HG02588 (cell line): ENCODE measurements around the gene SPZ1.
"Not testable (repeated sequence)": the region's sequence is repeated elsewhere in the genome, so short reads cannot be mapped to it uniquely, and the experiment has no call there.

Experiments
- ATAC-seq: cut with Tn5 transposase; IDR thresholded peaks from one replicate; pipeline ENCODE4 v1.9.1; 2021; ENCODE audit warnings: mild to moderate bottlenecking, moderate library complexity; ENCODE audit not compliant: unreplicated experiment

Gene SPZ1, protein sequence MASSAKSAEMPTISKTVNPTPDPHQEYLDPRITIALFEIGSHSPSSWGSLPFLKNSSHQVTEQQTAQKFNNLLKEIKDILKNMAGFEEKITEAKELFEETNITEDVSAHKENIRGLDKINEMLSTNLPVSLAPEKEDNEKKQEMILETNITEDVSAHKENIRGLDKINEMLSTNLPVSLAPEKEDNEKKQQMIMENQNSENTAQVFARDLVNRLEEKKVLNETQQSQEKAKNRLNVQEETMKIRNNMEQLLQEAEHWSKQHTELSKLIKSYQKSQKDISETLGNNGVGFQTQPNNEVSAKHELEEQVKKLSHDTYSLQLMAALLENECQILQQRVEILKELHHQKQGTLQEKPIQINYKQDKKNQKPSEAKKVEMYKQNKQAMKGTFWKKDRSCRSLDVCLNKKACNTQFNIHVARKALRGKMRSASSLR

DNA sequence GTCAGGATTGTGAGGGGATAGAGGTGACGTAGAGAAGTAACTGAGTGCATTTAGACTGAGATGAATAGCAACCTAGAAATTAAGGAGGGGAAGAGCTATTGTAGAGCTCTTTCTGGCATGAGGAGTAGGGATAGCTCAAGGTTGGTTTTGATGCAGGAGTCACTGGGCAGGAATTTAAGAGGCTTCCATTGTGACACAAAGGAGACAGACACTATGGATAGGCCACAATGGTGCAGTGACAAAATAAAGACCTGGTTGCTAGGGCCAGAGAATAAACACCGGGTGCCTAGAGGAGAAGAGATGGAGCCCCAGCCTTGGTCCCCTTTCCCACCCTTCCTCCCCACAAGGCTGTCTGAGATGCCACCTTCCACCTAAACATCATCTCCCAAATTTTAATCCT lies at the start of gene SPZ1:
Gene SPZ1, plus strand, starts transcription at position 301 of the 400 bp plus-strand sequence. CDS start 214 bp downstream, outside the sequence.
- ATAC-seq, result no peak

DNA sequence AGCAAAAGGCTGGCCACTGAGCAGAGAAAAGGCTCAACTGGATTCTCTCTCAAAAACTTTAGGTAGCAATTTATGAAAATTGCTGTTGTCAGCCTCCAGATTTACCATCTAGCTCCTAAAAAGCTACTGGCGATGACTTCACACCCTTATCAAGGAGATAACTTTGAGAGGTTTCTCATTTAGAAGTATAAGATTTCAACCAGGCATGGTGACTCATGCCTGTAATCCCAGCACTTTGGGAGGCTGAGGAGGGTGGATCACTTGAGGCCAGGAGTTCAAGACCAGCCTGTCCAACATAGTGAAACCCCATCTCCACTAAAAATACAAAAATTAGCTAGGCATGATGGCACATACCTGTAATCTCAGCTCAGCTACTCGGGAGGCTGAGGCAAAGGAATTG lies 49.3 kb upstream of the SPZ1 start:
- not testable (repeated sequence) for ATAC-seq

DNA sequence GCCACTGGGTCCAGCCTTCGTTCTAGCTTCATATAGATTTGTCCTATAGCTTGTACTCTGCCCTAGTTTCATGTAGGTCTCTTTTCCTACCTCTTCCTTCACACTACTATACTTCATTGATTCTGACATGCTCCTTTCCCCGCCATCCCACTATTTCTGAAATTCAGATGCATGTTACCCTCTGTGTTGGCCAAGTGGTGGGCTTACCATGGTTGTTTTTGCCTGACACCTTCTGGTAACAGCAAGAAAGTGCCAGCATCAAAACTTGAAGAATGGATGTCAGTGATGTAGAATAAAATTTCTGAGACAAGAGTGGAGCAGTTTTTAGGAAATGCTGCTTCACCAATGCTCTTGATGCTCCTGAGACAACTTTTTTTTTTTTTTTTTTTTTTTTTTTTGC lies 44.5 kb upstream of the SPZ1 start:
- no peak for ATAC-seq

DNA sequence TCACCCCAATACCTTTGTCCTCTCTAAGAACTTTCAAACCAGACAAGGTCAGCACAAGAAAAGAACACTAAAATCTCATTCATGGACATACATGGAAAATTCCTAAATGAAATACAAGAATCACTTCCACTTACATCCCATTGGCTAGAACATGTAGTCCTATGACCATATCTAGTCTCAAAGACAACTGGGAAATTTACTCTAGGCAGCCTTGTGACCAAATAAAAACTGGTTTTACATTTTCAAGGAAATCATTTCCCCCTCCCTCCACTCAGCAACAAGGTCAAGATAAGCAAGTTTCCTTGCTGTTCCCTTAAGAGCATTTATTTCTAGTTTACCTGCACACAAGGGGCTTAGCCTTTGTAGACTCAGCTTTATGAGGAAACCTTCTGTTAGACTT lies 43.6 kb upstream of the SPZ1 start:
- no peak for ATAC-seq

DNA sequence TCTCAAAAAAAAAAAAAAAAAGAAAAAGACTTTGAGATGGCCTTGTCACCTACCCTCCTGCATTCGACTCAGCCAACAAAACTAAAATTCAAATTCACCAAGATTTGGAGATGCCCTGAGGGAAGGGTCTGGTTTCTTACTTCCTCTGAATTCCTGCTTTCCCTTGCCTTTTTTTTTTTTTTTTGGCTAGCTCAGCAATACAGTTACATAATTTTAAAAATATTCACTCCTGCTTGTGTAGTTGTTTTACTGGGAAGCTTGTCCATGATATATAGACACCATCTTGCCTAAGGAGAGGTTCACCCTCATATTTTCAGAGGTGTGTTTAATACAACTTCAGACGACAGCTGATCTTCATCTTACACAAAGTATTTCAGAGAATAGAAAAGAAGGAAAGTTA lies 42.6 kb upstream of the SPZ1 start:
- no peak for ATAC-seq

DNA sequence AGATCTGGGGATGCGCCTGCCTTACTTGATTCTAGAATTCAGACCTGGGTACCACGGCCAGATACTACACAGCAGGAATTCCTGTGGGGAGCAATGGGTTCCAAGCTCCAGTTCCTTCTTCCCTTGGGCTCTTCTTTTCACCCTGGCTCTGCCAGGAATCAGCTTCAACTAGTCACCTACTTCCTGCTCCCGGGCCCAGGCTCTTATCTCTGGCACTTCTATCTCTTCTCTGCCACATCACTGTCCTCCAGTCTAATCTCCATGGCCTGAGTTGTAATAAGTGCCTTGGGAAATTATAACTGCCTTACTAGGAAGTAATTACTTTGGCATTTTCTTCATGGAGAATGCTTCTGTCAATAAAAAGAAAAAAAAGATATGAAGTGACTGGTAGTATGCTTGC lies 37.7 kb upstream of the SPZ1 start:
- no peak for ATAC-seq

DNA sequence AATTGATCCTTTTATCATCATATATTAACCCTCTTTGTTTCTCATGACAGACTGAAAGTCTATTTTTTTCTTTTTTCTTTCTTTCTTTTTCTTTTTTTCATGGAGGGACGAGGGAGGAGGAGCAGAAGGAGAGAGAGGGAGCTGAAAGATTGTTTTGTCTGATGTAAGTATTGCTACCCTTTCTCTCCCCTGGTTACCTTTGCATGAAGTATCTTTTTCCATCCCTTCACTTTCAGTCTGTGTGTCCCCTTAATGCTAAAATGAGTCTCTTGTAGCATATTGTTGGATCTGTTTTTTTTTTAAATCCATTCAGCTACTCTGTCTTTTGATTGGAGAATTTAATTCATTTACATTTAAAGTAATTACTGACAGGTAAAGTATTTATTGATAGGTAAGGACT lies 36.4 kb upstream of the SPZ1 start:
- ATAC-seq, result no peak

DNA sequence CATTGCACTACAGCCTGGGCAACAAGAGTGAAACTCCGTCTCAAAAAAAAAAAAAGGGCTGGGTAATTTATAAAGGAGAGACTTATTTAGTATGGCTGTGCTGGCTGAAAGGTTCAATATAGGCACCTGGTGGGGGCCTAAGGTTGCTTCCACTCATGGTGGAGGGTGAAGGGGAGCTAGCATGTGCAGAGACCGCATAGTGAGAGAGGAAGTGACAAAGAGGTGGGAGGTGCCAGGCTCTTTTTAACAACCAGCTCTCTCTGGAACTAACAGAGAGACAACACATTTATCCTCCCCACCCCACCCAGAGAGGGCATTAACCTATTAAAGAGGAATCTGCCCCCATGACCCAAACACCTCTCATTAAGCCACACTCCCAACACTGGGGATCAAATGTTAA lies 35.1 kb upstream of the SPZ1 start:
- ATAC-seq, result no peak

DNA sequence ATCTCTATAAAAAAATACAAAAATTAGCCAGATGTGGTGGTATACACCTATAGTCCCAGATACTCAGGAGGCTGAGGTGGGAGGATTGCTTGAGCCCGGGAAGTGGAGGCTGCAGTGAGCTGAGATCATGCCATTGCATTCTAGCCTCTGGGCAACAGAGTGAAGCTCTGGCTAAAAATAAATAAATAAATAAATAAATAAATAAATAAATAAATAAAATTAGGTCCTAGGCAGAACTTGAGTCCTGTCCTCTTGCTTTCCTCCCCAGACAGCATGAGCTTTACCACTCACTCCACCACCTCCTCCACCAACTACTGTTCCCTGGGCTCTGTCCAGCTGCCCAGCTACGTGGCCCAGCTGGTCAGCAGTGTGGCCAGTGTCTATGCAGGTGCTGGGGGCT lies 31.6 kb upstream of the SPZ1 start:
- no peak for ATAC-seq

DNA sequence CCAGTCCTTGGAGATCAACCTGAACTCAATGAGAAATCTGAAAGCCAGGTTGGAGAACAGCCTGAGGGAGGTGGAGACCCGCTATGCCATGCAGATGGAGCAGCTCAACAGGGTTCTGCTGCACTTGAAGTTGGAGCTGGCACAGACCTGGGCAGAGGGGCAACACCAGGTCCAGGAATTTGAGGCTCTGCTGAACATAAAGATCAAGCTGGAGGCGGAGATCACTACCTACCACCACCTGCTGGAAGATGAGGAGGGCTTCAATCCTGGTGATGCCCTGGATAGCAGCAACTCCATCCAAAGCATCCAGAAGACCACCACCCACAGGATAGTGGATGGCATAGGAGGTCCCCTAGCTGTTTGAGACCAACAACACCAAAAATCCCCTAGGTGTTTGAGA lies 30.5 kb upstream of the SPZ1 start:
- no peak for ATAC-seq

DNA sequence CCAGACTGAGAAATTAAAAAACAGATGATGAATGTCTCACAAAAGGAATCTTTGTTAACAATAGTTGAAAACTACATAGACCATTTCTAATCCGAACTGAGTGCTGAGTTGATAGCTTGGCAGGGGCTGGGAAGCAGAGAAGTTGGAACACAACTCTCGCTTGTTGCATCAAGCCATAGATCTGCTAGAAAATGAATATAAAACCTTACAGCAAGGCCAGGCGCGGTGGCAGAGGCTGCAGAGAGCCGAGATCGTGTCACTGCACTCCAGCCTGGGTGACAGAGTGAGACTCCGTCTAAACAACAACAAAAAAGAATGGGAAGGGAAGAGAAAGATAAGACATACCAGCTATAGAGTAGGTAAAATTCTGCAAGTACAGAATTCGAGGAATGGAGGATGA lies 28.0 kb upstream of the SPZ1 start:
- ATAC-seq, result no peak

DNA sequence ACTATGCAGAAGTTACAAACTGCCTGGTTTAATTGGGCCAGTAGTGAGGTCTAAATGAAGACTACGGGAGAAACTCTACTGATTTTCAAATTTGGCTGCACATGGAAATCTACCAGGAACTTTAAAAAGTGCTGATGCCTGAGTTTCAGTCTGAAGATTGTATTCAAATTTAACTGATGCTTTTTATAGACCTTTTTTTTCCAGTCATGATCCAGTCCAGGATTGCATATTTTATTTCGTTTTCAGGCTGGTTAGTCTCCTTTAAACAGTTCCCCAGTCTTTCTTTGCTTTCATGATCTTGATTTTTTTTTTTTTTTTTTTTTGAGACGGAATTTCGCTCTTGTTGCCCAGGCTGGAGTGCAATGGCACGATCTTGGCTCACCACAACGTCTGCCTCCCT lies 23.7 kb upstream of the SPZ1 start:
- no peak for ATAC-seq

DNA sequence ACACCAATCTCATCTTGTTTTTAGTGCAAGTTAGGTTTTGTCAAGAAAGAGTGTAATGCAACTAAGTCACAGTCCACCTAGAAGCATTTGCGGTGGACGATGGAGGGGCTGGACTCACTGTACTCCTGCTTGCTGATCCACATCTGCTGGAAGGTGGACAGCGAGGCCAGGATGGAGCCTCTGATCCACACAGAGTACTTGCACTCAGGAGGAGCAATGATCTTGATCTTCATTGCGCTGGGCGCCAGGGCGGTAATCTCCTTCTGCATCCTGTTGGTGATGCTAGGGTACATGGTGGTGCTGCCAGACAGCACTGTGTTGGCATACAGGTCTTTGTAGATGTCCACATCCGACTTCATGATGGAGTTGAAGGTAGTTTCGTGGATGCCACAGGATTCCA lies 20.2 kb upstream of the SPZ1 start:
- ATAC-seq, result no peak

DNA sequence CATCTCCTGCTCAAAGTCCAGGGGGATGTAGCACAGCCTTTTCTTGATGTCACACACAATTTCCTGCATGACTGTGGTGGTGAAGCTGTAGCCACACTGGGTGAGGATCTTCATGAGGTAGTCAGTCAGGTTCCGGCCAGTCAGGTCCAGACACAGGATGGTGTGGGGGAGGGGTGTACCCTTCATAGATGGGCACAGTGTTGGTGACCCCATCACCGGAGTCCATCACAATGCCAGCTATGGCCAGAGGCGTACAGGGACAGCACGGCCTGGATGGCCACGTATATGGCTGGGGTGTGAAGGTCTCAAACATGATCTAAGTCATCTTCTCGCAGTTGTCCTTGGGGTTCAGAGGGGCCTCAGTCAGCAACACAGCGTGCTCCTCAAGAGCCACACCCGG lies 19.7 kb upstream of the SPZ1 start:
- ATAC-seq, result no peak

DNA sequence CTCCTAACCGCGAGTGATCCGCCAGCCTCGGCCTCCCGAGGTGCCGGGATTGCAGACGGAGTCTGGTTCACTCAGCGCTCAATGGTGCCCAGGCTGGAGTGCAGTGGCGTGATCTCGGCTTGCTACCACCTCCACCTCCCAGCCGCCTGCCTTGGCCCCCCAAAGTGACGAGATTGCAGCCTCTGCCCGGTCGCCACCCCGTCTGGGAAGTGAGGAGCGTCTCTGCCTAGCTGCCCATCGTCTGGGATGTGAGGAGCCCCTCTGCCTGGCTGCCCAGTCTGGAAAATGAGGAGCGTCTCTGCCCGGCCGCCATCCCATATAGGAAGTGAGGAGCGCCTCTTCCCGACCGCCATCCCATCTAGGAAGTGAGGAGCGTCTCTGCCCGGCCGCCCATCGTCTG lies 19.0 kb upstream of the SPZ1 start:
- not testable (repeated sequence) for ATAC-seq

DNA sequence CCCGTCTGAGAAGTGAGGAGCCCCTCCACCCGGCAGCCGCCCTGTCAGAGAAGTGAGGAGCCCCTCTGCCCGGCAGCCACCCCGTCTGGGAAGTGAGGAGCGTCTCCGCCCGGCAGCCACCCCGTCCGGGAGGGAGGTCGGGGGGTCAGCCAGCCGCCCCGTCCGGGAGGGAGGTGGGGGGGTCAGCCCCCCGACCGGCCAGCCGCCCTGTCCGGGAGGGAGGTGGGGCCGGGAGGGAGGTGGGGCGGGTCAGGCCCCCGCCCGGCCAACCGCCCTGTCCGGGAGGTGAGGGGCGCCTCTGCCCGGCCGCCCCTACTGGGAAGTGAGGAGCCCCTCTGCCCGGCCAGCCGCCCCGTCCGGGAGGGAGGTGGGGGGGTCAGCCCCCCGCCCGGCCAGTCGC lies 18.5 kb upstream of the SPZ1 start:
- not testable (repeated sequence) for ATAC-seq

DNA sequence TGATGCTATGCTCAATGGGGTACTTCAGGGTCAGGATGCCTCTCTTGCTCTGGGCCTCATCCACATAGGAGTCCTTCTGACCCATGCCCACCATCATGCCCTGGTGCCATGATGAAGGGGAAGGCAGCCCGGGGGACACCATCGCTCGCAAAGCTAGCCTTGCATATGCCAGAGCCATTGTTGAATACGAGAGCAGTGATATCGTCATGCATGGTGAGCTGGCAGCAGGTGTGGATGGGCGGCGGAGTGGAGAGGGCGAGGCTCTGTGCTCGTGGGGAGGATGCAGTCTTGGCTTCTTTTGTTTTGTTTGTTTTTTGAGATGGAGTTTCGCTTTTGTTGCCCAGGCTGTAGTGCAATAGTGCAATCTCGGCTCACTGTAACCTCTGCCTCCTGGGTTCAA lies 17.2 kb upstream of the SPZ1 start:
- ATAC-seq, result no peak

DNA sequence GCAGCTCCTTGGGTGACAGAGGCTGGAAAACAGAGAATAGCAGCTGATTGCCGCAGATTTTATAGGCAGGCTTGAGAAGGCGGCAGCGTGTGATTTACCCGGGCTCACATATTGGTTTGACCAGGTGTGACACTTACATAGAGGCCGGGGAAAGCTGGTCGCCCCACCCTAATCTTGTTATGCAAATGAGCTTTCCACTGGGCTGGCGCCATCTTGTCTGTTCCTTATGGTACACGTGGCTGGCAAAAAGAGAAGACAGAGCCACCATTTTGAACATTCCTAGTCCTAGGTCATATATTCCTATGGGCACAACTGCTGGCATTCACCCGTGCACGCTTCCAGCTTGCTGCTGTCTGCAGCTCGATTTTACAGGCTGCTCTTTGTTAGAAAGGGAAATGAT lies 11.3 kb upstream of the SPZ1 start:
- ATAC-seq, result no peak

DNA sequence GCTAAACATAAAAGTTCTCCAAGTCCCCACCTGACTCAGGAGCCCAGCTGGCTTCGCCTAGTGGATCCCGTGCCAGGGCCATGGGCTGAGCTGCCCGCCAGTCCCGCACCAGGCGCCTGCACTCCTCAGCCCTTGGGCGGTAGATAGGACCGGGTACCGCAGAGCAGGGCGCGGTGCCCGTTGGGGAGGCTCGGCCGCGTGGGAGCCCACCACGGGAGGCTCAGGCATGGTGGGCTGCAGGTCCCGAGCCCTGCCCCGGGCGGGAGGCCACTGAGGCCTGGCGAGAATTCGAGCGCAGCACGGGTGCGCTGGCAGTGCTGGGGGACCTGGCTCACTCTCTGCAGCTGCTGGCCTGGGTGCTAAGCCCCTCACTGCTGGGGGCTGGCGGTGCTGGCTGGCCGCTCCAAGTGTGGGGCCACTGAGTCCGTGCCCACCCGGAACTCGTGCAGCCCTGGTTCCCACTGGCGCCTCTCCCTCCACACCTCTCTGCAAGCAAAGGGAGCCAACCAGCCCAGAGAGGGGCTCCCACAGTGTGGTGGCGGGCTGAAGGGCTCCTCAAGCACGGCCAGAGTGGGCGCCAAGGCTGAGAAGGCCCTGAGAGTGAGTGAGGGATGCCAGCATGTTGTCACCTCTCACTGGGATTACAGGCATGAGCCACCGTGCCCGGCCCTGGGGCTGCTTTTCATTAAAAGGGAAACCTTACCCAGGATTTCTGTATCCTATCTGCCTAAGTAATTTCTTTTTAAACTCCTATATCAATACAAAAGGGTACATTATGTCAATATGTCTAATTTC lies 9.7 kb upstream of the SPZ1 start:
- no peak for ATAC-seq

DNA sequence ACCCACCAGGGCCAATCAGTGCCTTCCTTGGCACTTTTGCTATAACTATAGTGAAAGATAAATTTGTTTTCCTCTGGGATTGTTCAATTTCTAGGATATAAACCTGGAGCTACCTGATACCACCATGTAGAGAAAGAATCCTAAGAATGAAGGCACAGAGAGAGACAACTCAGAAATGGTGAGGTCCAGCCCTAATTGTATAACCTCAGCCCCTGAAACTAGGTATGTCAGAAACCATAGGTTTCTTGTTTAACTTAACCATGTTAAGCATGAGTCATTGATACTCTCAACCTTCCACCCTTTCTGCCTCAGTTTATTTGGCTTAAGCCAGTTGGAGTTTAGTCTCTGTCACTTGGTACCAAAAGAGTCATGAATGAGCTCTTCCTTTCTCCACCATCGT lies 4.6 kb upstream of the SPZ1 start:
- no peak for ATAC-seq

DNA sequence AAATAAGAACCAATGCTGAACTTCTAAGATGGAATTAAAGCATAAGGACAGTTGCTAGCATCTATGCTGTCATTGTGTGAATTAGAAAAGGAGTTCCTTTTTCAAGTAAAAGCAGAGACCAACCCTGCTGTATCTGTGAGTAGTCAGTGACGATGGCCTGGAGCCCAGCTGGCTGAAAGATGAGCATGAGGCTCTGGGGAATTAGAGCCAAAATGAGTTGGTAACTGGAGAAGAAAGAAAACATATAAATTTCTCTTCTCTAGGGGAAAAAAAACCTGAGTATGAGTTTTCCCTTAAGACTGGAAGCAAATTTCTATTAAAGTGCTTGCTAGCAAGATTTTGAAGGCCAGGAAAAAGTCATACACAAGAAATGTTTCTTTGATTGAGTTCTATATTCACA lies 1.6 kb upstream of the SPZ1 start:
- no peak for ATAC-seq

DNA sequence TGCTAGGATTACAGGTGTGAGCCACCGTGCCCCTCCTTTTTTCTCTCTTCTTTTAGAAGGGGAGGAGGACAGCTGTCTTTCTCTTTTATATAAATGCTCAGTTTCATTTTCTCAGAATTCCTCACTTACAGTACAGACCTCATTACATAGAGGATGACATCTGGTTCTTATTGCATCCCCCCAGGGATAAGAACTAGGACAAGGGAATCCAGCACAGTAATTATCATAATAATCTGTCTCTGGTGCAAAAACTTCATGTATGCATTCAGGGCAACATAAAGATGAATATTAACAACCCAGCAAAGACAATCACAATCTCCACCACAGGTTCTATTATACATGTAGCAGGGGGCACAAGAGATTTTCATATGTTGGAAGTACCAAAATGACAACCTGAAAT lies 5.1 kb downstream of the SPZ1 start:
- ATAC-seq, result no peak
